ENCODE measurements around the gene MCM9.

The MCM9 gene

DNA sequence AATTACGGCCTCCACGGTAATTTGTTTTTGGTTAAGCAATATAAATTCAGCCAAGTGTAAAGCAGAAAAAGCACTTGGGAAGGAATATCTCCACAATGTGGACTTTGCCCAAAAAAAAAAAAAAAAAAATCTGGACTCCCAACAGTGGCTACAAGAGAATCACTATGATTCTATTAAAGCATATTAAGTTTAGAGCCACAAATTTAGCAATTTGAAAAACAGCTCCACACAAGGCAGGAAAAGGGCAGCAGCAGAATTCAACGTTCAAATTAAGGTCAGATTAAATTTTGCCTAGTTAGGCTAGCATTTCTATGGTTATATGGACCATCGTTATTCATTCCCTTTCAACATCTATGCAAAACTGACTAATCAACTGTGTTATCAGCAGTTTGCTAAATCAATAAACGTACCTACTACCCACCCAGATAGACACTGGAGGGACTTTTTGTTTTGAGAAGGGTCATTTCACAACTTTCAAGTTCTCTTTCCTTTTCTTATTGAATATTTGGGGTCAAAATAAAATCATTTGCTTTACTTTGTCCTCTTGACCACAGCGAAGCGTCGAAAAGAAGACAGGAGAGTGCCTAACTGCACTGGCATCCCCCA lies 1.0 kb downstream of the MCM9 start:
- TF ChIP-seq, protein P1, sequence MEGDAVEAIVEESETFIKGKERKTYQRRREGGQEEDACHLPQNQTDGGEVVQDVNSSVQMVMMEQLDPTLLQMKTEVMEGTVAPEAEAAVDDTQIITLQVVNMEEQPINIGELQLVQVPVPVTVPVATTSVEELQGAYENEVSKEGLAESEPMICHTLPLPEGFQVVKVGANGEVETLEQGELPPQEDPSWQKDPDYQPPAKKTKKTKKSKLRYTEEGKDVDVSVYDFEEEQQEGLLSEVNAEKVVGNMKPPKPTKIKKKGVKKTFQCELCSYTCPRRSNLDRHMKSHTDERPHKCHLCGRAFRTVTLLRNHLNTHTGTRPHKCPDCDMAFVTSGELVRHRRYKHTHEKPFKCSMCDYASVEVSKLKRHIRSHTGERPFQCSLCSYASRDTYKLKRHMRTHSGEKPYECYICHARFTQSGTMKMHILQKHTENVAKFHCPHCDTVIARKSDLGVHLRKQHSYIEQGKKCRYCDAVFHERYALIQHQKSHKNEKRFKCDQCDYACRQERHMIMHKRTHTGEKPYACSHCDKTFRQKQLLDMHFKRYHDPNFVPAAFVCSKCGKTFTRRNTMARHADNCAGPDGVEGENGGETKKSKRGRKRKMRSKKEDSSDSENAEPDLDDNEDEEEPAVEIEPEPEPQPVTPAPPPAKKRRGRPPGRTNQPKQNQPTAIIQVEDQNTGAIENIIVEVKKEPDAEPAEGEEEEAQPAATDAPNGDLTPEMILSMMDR (conservative IDR thresholded peaks at IDR 0.05), result no peak
- peak overlapping the region; percentile 87 for H3K27ac ChIP-seq

DNA sequence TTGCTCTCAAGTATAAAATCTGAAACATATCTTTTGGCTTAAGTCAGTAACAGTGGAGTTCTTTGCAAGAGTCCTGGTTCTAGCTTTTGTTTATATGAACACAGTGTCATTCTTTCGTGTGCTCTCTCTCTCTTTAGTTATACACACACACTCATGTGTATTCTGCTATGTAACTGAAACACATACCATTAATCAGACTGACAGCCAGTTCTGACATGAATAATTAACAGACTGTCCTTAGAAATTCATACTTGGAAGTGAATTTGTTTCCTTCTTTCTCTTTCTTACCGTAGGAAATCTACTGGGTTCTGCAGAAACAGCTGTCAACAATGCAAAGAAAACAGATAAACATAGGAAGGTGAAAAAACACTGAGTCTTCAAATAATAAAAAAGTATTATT lies 2.5 kb downstream of the MCM9 start:
- H3K27ac ChIP-seq, result no peak overlapping the region
- TF ChIP-seq, protein P1 (conservative IDR thresholded peaks at IDR 0.05), result no peak

DNA sequence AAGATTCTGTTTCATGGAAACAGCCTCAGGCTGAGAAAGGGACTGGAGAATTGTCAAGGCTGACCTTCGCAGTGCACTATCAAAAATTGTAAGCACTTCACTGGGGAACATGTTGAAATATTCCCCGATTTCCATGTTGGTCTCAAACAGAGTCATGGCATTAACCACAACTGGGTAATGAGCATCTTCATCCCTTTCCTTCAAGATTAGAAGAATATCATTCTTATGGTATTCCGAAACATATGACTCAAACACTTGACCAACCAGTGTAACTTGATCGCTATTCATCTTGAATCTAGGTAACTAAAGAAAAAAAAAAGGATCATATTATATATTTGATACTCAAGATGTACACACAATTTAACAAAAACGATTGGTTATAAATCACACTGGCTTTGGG lies 3.5 kb downstream of the MCM9 start:
- TF ChIP-seq, protein P1 (conservative IDR thresholded peaks at IDR 0.05), result no peak
- no peak overlapping the region for H3K27ac ChIP-seq

DNA sequence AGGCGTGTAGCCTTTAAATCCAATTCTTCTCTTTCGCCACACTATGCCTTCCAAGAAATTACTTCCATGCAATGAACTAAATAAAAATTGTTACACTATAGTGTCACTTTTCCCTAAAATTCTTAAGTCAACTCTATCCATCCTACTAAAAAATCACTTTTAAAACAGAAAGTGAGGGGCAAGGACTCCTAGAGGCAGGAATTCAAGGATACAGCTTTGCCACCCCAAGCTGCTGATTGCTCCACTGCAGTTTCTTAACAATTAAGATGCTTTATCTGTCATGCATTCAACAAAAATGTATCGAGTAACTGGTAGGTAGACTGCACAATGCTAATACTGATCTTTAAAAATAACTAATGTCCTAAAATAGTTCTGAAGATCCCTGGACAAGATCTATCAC lies 4.3 kb downstream of the MCM9 start:
- TF ChIP-seq, protein P1 (conservative IDR thresholded peaks at IDR 0.05), result no peak
- H3K27ac ChIP-seq, result no peak overlapping the region

DNA sequence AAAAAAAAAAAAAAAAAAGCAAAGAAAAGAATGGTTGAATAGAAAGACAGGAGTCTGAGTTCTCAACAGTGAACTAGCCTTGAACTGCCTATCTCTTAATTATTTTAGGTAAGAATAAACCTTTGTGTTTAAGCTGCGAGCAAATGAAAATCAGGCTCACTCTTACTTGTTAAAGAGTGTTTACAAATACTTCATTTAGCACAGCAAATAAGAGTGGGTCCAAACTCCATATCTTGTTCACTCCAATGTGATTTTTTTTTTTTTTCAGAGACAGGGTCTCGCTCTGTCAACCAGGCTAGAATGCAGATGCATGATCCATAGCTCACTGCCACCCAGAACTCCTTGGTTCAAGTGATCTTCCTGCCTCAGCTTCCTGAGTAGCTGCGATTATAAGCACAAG lies 11.9 kb downstream of the MCM9 start:
- TF ChIP-seq, protein P1 (conservative IDR thresholded peaks at IDR 0.05), result no peak

DNA sequence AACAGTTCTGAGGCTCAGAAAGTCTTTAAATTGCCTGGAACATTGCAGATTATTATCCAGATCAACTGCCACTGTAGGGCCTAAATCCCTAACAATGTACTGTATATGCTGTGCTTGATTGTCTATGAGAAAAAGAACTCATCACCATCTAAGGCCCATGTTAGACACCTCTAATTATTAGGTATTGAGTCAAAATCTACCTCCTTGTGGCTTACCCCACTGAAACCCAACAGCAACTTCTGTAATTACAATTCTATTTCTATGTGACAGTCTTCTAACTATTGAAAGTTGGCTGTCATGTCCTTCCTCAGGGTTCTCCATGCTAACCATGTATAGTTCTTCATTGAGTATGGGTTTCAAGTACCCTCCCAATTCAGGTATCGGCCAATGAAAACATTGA lies 13.9 kb downstream of the MCM9 start:
- H3K27ac ChIP-seq, result no peak overlapping the region
- TF ChIP-seq, protein P1 (conservative IDR thresholded peaks at IDR 0.05), result no peak

More for the DNA sequence above, 11.9 kb downstream of the MCM9 start:
- H3K27ac ChIP-seq, result no peak overlapping the region

DNA sequence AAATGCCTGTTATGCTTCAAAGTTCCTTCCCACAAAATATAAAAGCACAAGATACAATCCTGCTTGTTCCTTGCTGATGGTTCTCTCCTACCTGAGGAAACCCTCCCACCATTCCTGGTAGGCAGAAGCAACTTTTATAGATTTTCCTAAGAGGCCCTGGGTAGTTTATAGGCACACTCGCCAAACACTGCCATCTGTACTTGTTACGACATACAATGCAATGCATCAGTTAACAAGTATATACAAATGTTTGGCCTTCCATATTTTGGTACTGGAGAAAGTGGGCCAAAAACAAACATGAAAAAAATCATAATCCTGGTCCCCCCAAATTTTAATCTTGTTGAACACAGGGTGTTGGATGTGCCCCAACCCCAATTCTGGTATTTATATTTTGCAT lies 16.6 kb downstream of the MCM9 start:
- TF ChIP-seq, protein P1 (conservative IDR thresholded peaks at IDR 0.05), result no peak
- H3K27ac ChIP-seq, result no peak overlapping the region

Data from VCaP (cell line).